Brain microvascular endothelial cell (primary cell): Measurements from ENCODE around the gene SVIL.
A peak's percentile ranks its signal among the peaks of the same experiment; 100 is the strongest.
"Not testable (repeated sequence)": the region's sequence is repeated elsewhere in the genome, so short reads cannot be mapped to it uniquely, and the experiment has no call there.

Source experiments
- DNase-seq: peaks from one replicate; pipeline ENCODE4 v3.0.0-alpha.2; 2020
- H3K27ac ChIP-seq: fragments of 250-450 bp; sonication (Bioruptor Pico); 2 replicates; pipeline ENCODE4 v1.5.1; 2020; ENCODE audit warnings: mild to moderate bottlenecking, moderate library complexity
- H3K27me3 ChIP-seq: fragments of 250-450 bp; sonication (Bioruptor Pico); replicated peaks from 2 replicates; pipeline ENCODE4 v1.5.1; 2020; ENCODE audit warnings: mild to moderate bottlenecking
- H3K36me3 ChIP-seq: fragments of 250-450 bp; sonication (Bioruptor Pico); replicated peaks from 2 replicates; pipeline ENCODE4 v1.5.1; 2020; ENCODE audit warnings: mild to moderate bottlenecking
- H3K4me3 ChIP-seq: 2 replicates; pipeline ENCODE4 v1.5.1; 2011; ENCODE audit warnings: low read depth, mild to moderate bottlenecking, control low read depth, low read length, moderate library complexity
- in situ Hi-C: cut with HindIII; loops from 2 replicates; pipeline ENCODE4 v1.10.0; 2017; ENCODE audit warnings: low sequenced_read_pairs, low pct_ligation_motif_present
- TF ChIP-seq, protein P1 (sequence below): IDR thresholded peaks from 2 replicates; pipeline ENCODE4 v1.5.1; 2011; ENCODE audit warnings: low read depth, mild to moderate bottlenecking, moderate library complexity, low read length, control low read depth, inconsistent platforms; ENCODE audit errors: missing control alignments

Gene SVIL

DNA sequence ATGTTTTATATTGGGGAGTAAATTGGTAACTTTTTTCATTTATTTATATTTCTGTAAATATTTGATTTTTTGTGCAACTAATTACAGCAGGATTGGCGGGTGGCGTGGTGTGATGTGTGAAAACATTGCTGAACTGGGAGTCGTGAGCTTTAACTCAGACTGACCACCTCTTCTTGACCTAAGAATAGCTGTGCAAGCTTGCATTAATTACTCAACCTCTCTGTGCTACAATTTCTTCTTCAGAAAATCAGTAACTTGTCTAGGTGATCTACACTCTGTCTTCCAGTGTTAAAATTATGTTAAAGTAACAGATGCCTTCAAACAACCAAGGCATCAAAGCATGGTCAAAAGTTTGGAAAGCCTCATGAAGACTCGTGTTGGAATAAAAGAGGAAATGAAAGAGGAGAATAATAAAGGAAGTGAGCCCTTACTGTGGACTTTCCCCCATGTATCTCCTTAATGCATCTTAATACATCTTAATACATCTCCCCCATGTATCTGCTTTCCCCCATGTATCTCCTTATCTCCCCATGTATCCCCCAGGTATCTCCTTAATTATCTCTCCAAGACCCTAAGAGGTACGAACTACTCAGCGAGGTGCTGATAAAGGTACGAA is 71.2 kb downstream of the SVIL start:
- no peak overlapping the region for H3K27ac ChIP-seq
- in situ Hi-C loops, result no loop called here
- TF ChIP-seq, protein P1, sequence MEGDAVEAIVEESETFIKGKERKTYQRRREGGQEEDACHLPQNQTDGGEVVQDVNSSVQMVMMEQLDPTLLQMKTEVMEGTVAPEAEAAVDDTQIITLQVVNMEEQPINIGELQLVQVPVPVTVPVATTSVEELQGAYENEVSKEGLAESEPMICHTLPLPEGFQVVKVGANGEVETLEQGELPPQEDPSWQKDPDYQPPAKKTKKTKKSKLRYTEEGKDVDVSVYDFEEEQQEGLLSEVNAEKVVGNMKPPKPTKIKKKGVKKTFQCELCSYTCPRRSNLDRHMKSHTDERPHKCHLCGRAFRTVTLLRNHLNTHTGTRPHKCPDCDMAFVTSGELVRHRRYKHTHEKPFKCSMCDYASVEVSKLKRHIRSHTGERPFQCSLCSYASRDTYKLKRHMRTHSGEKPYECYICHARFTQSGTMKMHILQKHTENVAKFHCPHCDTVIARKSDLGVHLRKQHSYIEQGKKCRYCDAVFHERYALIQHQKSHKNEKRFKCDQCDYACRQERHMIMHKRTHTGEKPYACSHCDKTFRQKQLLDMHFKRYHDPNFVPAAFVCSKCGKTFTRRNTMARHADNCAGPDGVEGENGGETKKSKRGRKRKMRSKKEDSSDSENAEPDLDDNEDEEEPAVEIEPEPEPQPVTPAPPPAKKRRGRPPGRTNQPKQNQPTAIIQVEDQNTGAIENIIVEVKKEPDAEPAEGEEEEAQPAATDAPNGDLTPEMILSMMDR, result no peak
- no peaks in the 10 kb centered on the region for H3K27me3 ChIP-seq
- no peak for DNase-seq
- no peak overlapping the region for H3K4me3 ChIP-seq
- H3K36me3 ChIP-seq, result peaks cover 7% of the 10 kb centered on the region

DNA sequence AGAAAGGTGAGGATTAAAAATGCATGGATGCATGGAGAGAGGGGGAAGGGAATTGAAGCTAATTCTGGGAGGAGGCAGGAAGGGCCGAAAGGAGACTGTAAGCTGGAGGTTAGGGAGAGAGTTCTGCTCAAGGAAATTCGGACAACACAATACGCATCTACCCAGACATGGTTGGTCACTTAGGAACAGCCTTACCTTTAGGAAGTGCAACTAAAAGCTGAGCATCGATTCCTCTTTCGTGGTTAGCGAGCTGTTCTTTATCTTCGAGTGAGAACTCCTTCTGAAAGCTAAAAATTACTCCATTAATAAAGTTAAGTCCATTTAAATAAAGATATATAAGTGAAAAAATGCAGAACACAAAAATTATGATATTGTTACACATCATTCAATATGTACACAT is 71.8 kb downstream of the SVIL start:
- not testable (repeated sequence) for H3K4me3 ChIP-seq

DNA sequence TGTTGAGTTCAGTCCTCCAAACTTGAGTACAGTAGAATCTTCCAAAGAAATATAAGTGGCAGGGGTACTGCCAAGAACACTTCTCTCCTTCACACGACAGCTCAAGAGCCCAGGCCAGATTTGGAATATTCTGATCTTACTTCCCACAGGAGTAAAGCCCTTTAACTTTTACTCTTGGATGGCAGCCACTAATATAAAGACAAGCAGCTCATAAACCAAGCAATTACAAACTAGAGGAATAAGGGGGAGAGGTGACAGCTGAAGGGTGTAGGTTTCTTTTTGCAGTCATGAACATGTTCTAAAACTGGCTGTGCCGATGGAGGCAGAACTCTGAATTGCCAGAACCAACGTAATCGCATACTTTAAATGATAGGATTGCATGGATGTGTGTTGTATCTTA is 74.8 kb downstream of the SVIL start:
- no peak overlapping the region for H3K27ac ChIP-seq
- H3K4me3 ChIP-seq, result no peak overlapping the region
- no peaks in the 10 kb centered on the region for H3K27me3 ChIP-seq
- DNase-seq, result no peak
- in situ Hi-C loops, result no loop called here
- TF ChIP-seq, protein P1, result no peak
- peaks cover 7% of the 10 kb centered on the region for H3K36me3 ChIP-seq

More for the DNA sequence above, 71.8 kb downstream of the SVIL start:
- H3K27ac ChIP-seq, H3K36me3 ChIP-seq, in situ Hi-C loops, H3K27me3 ChIP-seq, DNase-seq: not testable (repeated sequence)

DNA sequence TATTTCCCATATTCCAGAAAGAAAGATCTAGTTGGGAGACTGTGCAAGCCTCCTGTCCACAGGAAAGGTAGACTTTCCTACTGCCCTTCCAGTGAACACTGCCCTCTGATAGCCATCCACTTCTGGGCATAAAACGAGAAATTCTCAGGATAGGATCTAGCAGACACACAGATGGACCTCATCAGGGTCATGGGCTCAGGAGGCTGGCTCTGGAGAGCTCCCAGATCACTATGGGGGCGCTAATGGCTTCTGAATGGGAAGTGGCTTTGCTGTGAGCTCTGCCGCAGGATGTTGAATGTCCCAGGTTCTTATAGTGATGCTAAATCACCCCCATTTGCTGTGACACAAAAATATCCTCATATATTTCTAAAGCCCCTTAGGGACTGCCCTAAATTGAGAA is 77.1 kb downstream of the SVIL start:
- Histone ChIP-seq H3K4me3 (no peak overlapping the region), H3K27ac (no peak overlapping the region), H3K27me3 (no peaks in the 10 kb centered on the region), H3K36me3 (peaks cover 13% of the 10 kb centered on the region)
- DNase-seq, result no peak
- TF ChIP-seq, protein P1, result no peak
- in situ Hi-C loops, result no loop called here

DNA sequence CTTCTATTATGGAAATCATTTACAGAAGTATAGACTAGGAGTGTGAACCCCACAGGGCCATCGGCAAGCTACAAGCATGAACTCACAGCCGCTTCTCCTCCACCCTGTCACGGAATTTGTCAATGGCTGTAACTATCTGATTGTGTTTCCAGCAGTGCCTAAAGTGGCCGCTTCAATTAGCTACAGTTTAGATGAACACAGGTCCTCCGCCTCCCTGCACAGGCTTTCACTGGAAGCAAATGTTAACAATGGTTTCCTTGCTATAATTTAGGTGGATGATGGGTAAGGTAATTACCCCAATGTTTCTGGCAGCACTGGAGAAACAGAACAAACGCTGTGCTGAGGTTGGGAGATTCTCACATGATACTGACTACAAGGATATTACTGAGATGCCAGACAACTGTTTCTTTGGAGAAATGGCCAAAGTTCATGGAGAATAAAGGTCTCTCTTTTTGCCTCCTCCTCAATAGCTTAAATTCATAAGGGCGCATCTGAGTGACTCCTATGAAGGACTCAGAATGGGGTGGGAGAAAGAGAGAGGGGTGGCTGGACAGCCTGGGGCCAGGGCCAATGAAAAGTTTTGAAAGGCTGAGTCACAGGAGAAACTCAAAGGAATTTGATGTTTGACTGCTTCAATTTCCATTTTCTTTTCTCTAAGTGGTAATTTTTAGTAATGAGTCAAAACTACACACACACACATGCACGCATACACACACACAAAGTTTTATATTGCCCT is 78.9 kb downstream of the SVIL start:
- in situ Hi-C loops, result no loop called here
- no peak overlapping the region for H3K4me3 ChIP-seq
- TF ChIP-seq, protein P1, result no peak
- DNase-seq, result peak; percentile 53
- H3K27ac ChIP-seq, result peak overlapping the region; percentile 52
- peaks cover 12% of the 10 kb centered on the region for H3K36me3 ChIP-seq
- H3K27me3 ChIP-seq, result no peaks in the 10 kb centered on the region

DNA sequence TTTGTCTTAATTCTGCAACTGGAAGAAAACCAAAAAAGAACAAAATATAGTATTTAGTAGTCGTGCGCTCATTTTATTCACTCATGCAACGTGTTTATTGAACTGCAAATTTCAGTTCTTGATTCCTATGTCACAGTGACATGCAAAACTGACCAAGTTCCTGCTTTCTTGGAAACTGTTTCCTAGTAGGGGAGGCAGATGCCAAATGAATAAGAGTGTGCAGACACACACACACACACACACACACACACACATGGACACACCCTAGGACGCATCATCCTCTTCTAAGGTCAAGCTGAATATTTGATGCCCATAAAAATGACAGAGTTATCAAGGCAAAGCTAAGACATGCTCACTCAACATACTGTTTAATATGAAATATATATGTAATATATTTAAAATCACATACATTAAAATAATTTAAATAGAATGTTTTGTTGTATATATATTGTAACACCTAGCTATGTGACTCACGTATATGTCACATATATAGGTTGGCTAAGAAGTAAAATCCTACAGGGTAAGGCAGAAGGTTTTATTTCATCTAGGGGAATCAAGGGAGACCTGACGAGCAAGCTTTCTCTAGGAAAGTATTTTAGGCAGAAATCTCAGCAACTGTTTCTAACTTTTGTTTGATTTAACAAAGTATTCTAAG is 79.6 kb downstream of the SVIL start:
- Histone ChIP-seq H3K4me3 (no peak overlapping the region), H3K36me3 (peaks cover 18% of the 10 kb centered on the region), H3K27me3 (no peaks in the 10 kb centered on the region), H3K27ac (no peak overlapping the region)
- in situ Hi-C loops, result no loop called here
- TF ChIP-seq, protein P1, result no peak
- no peak for DNase-seq
